ENCODE results near the gene SWAP70.
A peak's percentile ranks its signal among the peaks of the same experiment; 100 is the strongest.

SWAP70 gene

DNA sequence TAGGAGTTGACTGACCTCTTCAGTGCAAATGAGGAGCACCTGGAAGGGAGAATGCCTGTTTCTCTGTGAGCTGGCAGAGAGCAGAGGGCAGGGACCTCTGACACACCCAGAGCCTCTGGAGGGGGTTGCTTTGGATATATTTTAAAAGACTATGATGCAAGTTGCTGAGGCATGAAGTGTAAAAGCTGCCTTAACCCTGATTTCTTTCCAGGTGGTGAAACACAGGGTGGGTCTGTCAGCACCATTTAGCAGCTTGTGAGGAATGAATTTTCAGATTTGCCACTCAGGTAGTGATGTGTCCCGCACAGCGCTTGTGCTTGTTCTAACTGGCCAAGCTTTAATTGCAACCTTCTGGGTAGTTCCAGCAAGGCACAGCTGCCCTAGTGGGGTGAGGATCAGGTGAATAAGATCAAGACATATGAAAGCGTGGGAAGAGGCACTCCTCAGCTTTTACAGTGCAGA, 90.2 kb downstream of the SWAP70 start:
- peak; percentile 30 for DNase-seq (ENCODE audit: low read depth)
- TF ChIP-seq MAX (IDR thresholded peaks at IDR 0.05; ENCODE audit: low read depth, low read length) (no peak), MYC (IDR thresholded peaks at IDR 0.05; ENCODE audit: low read depth, low read length) (no peak), POLR2A (IDR thresholded peaks at IDR 0.05; ENCODE audit: extremely low read depth, insufficient read length) (no peak)
- TF ChIP-seq, protein P1, sequence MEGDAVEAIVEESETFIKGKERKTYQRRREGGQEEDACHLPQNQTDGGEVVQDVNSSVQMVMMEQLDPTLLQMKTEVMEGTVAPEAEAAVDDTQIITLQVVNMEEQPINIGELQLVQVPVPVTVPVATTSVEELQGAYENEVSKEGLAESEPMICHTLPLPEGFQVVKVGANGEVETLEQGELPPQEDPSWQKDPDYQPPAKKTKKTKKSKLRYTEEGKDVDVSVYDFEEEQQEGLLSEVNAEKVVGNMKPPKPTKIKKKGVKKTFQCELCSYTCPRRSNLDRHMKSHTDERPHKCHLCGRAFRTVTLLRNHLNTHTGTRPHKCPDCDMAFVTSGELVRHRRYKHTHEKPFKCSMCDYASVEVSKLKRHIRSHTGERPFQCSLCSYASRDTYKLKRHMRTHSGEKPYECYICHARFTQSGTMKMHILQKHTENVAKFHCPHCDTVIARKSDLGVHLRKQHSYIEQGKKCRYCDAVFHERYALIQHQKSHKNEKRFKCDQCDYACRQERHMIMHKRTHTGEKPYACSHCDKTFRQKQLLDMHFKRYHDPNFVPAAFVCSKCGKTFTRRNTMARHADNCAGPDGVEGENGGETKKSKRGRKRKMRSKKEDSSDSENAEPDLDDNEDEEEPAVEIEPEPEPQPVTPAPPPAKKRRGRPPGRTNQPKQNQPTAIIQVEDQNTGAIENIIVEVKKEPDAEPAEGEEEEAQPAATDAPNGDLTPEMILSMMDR (IDR thresholded peaks at IDR 0.05; ENCODE audit: low read depth, low read length), result no peak
- H3K4me3 ChIP-seq (ENCODE audit: low read depth, low read length), result no peak overlapping the region

GRCh38 chr11:9755561-9756185, 91.8 kb downstream of the SWAP70 start:
- TF ChIP-seq MYC (IDR thresholded peaks at IDR 0.05; ENCODE audit: low read depth, low read length) (no peak), MAX (IDR thresholded peaks at IDR 0.05; ENCODE audit: low read depth, low read length) (no peak), POLR2A (IDR thresholded peaks at IDR 0.05; ENCODE audit: extremely low read depth, insufficient read length) (no peak)
- TF ChIP-seq, protein P1 (IDR thresholded peaks at IDR 0.05; ENCODE audit: low read depth, low read length), result no peak
- peak; percentile 30 for DNase-seq (ENCODE audit: low read depth)
- H3K4me3 ChIP-seq (ENCODE audit: low read depth, low read length), result no peak overlapping the region

- DNase-seq (ENCODE audit: low read depth), result no peak
- TF ChIP-seq POLR2A (IDR thresholded peaks at IDR 0.05; ENCODE audit: extremely low read depth, insufficient read length) (no peak), MAX (IDR thresholded peaks at IDR 0.05; ENCODE audit: low read depth, low read length) (no peak), MYC (IDR thresholded peaks at IDR 0.05; ENCODE audit: low read depth, low read length) (no peak)
- TF ChIP-seq, protein P1 (IDR thresholded peaks at IDR 0.05; ENCODE audit: low read depth, low read length), result no peak
- H3K4me3 ChIP-seq (ENCODE audit: low read depth, low read length), result no peak overlapping the region
These were observed 92.6 kb downstream of the SWAP70 start for GRCh38 chr11:9756461-9756860.

DNA sequence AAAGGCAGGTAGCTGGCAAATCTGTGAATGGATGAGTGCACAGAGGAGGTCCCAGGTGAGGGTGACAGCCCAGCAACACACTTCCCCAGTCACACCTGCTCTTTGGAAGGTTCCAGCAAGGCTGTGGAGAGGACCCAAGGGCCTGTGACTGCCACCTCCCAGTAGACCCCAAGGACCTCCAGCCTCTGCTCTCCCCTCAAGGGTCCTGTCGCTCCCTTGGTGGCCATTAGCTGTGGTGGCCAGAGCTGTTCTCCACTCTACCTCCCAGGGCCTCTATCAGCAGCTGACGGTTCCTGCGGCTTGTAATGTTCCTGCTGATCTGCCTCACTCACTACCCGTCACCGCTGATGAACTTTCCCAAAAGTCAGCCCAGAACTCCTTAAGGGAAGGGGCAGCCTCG, 93.0 kb downstream of the SWAP70 start:
- DNase-seq (ENCODE audit: low read depth), result no peak
- no peak overlapping the region for H3K4me3 ChIP-seq (ENCODE audit: low read depth, low read length)
- TF ChIP-seq, protein P1 (IDR thresholded peaks at IDR 0.05; ENCODE audit: low read depth, low read length), result no peak
- TF ChIP-seq MYC (IDR thresholded peaks at IDR 0.05; ENCODE audit: low read depth, low read length) (no peak), MAX (IDR thresholded peaks at IDR 0.05; ENCODE audit: low read depth, low read length) (no peak)

DNA sequence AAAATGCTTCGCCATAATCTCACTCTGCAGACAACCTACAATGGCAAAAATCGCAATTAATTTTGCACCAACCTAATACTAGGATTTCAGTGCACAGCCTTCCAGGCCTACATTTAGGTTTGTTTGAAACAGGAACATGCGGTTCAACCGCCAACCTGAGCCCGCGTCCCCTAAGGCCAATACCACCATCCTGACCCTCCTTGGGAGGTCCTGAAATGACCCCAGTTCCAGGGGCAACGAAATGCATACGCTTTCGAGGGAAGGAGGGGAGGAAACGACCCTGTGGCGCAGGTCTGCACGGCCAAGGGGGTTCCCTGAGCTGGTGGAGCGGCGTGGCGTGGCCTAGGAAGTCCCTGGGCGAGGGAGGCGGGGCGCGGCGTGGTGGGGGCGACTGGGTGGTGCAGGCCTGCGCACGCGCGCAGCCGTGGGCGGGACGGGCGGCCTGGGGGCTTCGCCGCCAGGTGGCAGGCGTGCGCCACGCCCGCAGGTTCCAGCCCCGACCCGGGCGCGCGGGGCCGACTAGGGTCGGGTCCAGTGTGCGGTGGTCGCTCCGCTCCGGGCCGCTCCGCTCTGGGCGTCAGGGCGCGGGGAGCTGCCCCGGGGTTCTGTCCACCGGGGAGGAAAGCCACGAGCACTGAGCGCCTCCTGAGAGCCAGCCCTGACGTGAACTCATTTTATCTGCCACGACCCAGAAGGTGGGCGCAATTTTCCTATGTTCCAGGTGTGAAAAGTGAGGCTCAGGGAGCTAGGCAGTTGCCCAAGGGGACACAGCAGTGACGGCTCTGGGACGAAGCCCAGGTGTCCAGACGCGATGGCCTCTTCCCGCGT, 94.1 kb downstream of the SWAP70 start:
- peak overlapping the region; percentile 62 for H3K4me3 ChIP-seq (ENCODE audit: low read depth, low read length)
- TF ChIP-seq MYC (IDR thresholded peaks at IDR 0.05; ENCODE audit: low read depth, low read length) (no peak; the same call in 1 of the 2 replicates), POLR2A (IDR thresholded peaks at IDR 0.05; ENCODE audit: extremely low read depth, insufficient read length) (peak; percentile 50), MAX (IDR thresholded peaks at IDR 0.05; ENCODE audit: low read depth, low read length) (peak; percentile 73)
- TF ChIP-seq, protein P1 (IDR thresholded peaks at IDR 0.05; ENCODE audit: low read depth, low read length), result peak; percentile 12
- peak; percentile 94 for DNase-seq (ENCODE audit: low read depth)
